IPS-20b (cell line): ENCODE results near the gene EIF4B.

ENCODE experiments used
- H3K27ac ChIP-seq: one replicate; pipeline ENCODE4 v1.5.1; 2013; ENCODE audit warnings: low read length
- H3K27me3 ChIP-seq: 2 replicates; pipeline ENCODE4 v1.6.1; 2013; ENCODE audit warnings: mild to moderate bottlenecking, low read length, inconsistent platforms; ENCODE audit not compliant: insufficient read depth
- H3K36me3 ChIP-seq: 2 replicates; pipeline ENCODE4 v1.6.1; 2013; ENCODE audit warnings: low read depth, mild to moderate bottlenecking, inconsistent platforms, low read length, moderate library complexity; ENCODE audit not compliant: insufficient read depth
- H3K4me1 ChIP-seq: 2 replicates; pipeline ENCODE4 v1.6.1; 2013; ENCODE audit warnings: mild to moderate bottlenecking, control low read depth, inconsistent platforms, low read length, moderate library complexity; ENCODE audit not compliant: insufficient read depth
- H3K4me3 ChIP-seq: 2 replicates; pipeline ENCODE4 v1.5.1; 2013; ENCODE audit warnings: mild to moderate bottlenecking, low read length, inconsistent platforms
- H3K9ac ChIP-seq: 2 replicates; pipeline ENCODE4 v1.6.1; 2013; ENCODE audit warnings: low read depth, mild to moderate bottlenecking, inconsistent platforms, low read length, moderate library complexity
- H3K9me3 ChIP-seq: 2 replicates; pipeline ENCODE4 v1.6.1; 2013; ENCODE audit warnings: mild to moderate bottlenecking, low read depth, low read length, inconsistent platforms; ENCODE audit not compliant: insufficient read depth

EIF4B gene

GRCh38 chr12:53079226-53080117 is 73.2 kb downstream of the EIF4B start, which contains the start of gene SPRYD3:
SPRYD3 (minus strand) TSS chr12:53079390; CDS start chr12:53079333, 57 bp downstream.
- Histone ChIP-seq H3K4me1 (no peaks in the 10 kb centered on the region), H3K4me3 (peak within 1 kb of the TSS; percentile 87)

GRCh38 chr12:53082637-53083175 is 76.5 kb downstream of the EIF4B start:
- H3K9ac ChIP-seq, result no peak overlapping the region
- no peak overlapping the region for H3K4me3 ChIP-seq
- H3K4me1 ChIP-seq, result no peaks in the 10 kb centered on the region
- H3K9me3 ChIP-seq, result no peaks in the 10 kb centered on the region
- H3K27ac ChIP-seq, result no peak overlapping the region
- peaks cover 26% of the 10 kb centered on the region for H3K27me3 ChIP-seq
- no peaks in the 10 kb centered on the region for H3K36me3 ChIP-seq

More at GRCh38 chr12:53079226-53080117, 73.2 kb downstream of the EIF4B start, which contains the start of gene SPRYD3:
- Histone ChIP-seq H3K36me3 (no peaks in the 10 kb centered on the region; the same call in 1 of the 2 replicates), H3K9me3 (no peaks in the 10 kb centered on the region), H3K27ac (no peak within 1 kb of the TSS), H3K27me3 (peaks cover 18% of the 10 kb centered on the region), H3K9ac (peak within 1 kb of the TSS; percentile 83)

- Histone ChIP-seq H3K36me3 (no peaks in the 10 kb centered on the region), H3K9ac (no peak overlapping the region), H3K4me3 (no peak overlapping the region), H3K4me1 (no peaks in the 10 kb centered on the region), H3K9me3 (no peaks in the 10 kb centered on the region), H3K27ac (no peak overlapping the region), H3K27me3 (peaks cover 21% of the 10 kb centered on the region)
These were observed 80.1 kb downstream of the EIF4B start for GRCh38 chr12:53086361-53086760.

GRCh38 chr12:53090105-53090504 is 83.8 kb downstream of the EIF4B start:
- Histone ChIP-seq H3K9ac (no peak overlapping the region), H3K9me3 (no peaks in the 10 kb centered on the region), H3K36me3 (no peaks in the 10 kb centered on the region), H3K4me1 (no peaks in the 10 kb centered on the region), H3K27me3 (peaks cover 23% of the 10 kb centered on the region), H3K27ac (no peak overlapping the region), H3K4me3 (no peak overlapping the region)

GRCh38 chr12:53090554-53090953 is 84.3 kb downstream of the EIF4B start:
- Histone ChIP-seq H3K27me3 (peaks cover 27% of the 10 kb centered on the region), H3K9ac (no peak overlapping the region), H3K9me3 (no peaks in the 10 kb centered on the region), H3K27ac (no peak overlapping the region), H3K4me3 (no peak overlapping the region), H3K36me3 (no peaks in the 10 kb centered on the region), H3K4me1 (no peaks in the 10 kb centered on the region)

- H3K4me3 ChIP-seq, result no peak overlapping the region
- no peak overlapping the region for H3K27ac ChIP-seq
- H3K4me1 ChIP-seq, result peaks cover 5% of the 10 kb centered on the region; the same call in 1 of the 2 replicates
- no peaks in the 10 kb centered on the region for H3K36me3 ChIP-seq
- H3K27me3 ChIP-seq, result peaks cover 30% of the 10 kb centered on the region
- H3K9me3 ChIP-seq, result no peaks in the 10 kb centered on the region
- no peak overlapping the region for H3K9ac ChIP-seq
These were observed 85.5 kb downstream of the EIF4B start for GRCh38 chr12:53091756-53092155.
